SK-N-SH (cell line): ENCODE measurements around the gene ACOT4. TPM values are rescaled to one million over a fixed set of nuclear protein-coding genes. Genes with fewer than 3 reads are reported as not detected.
"Not testable (repeated sequence)": the region's sequence is repeated elsewhere in the genome, so short reads cannot be mapped to it uniquely, and the experiment has no call there.

Experiments
- CTCF ChIA-PET: fragments of 300-600, 350-600 bp; formaldehyde crosslinking; extraction: SDS; loops from one replicate; lab custom pipeline; 2021; lab: Yijun Ruan, JAX
- POLR2A ChIA-PET: fragments of 350-600 bp; sonication (Branson Sonifier 250); formaldehyde crosslinking; extraction: SDS; loops from one replicate; lab custom pipeline; 2020; ENCODE audit warnings: antibody characterized with exemption, inconsistent platforms; lab: Yijun Ruan, JAX
- DNase-seq: peaks from one replicate; pipeline ENCODE4 v3.0.0; 2012
- H2AFZ ChIP-seq: fragments of 200-600 bp; sonication (generic); 2 replicates; pipeline ENCODE4 v1.8.1; 2016; ENCODE audit warnings: antibody characterized with exemption, mild to moderate bottlenecking, low read depth
- H3F3A ChIP-seq: fragments of 200-600 bp; sonication (generic); replicated peaks from 2 replicates; pipeline ENCODE3; 2016; ENCODE audit warnings: antibody characterized with exemption, mild to moderate bottlenecking; ENCODE audit not compliant: insufficient read depth
- H3K27ac ChIP-seq, 2 experiments: fragments of 200-500 bp in 1 of 2; fragments of 200-600 bp in 1 of 2; sonication (Bioruptor generic) in 1 of 2; sonication (generic), shearing (Covaris generic) in 1 of 2; 2 replicates each; pipeline versions ENCODE4 v1.5.1 to v1.6.1; 2014 to 2016; ENCODE audit warnings: low read depth in 2 of 2, inconsistent platforms in 1 of 2, low read length in 1 of 2, mild to moderate bottlenecking in 1 of 2, mixed read lengths in 1 of 2
- H3K27me3 ChIP-seq: fragments of 200-600 bp; sonication (generic), shearing (Covaris generic); 2 replicates; pipeline ENCODE4 v1.6.1; 2016; ENCODE audit warnings: mixed run types; ENCODE audit not compliant: insufficient read depth
- H3K36me3 ChIP-seq, 2 experiments: fragments of 200-500 bp in 1 of 2; fragments of 200-600 bp in 1 of 2; sonication (Bioruptor generic) in 1 of 2; sonication (generic) in 1 of 2; replicated peaks in 1 of 2; 2 replicates each; pipeline versions ENCODE3 to v1.5.1; 2014 to 2016; ENCODE audit warnings: low read length in 1 of 2, mild to moderate bottlenecking in 1 of 2; ENCODE audit not compliant: insufficient read depth in 2 of 2, control insufficient read depth in 1 of 2
- H3K4me1 ChIP-seq, 2 experiments: fragments of 200-500 bp in 1 of 2; fragments of 200-600 bp in 1 of 2; sonication (Bioruptor generic) in 1 of 2; sonication (generic), shearing (Covaris generic) in 1 of 2; 2 replicates each; pipeline versions ENCODE4 v1.5.1 to v1.6.1; 2014 to 2016; ENCODE audit warnings: low read depth in 1 of 2, low read length in 1 of 2, mixed run types in 1 of 2; ENCODE audit not compliant: insufficient read depth in 2 of 2, control insufficient read depth in 1 of 2
- H3K4me2 ChIP-seq: fragments of 200-600 bp; sonication (generic), shearing (Covaris generic); 2 replicates; pipeline ENCODE4 v1.6.1; 2017; ENCODE audit warnings: mixed run types
- H3K4me3 ChIP-seq, 2 experiments: fragments of 200-500 bp in 1 of 2; fragments of 200-600 bp in 1 of 2; sonication (Bioruptor generic) in 1 of 2; sonication (generic), shearing (Covaris generic) in 1 of 2; 2 replicates each; pipeline versions ENCODE4 v1.5.1 to v1.8.1; 2014 to 2016; ENCODE audit warnings: low read depth in 2 of 2, inconsistent platforms in 1 of 2, low read length in 1 of 2, mild to moderate bottlenecking in 1 of 2, mixed read lengths in 1 of 2, moderate library complexity in 1 of 2
- H3K79me2 ChIP-seq: fragments of 200-600 bp; sonication (generic); 2 replicates; pipeline ENCODE4 v1.8.1; 2017; ENCODE audit warnings: mild to moderate bottlenecking; ENCODE audit not compliant: insufficient read depth
- H3K9ac ChIP-seq: fragments of 200-600 bp; sonication (generic); 2 replicates; pipeline ENCODE4 v1.6.1; 2017; ENCODE audit warnings: mixed run types
- H3K9me2 ChIP-seq: fragments of 200-600 bp; sonication (generic); 2 replicates; pipeline ENCODE4 v1.6.1; 2017; ENCODE audit warnings: mixed run types
- H3K9me3 ChIP-seq: fragments of 200-600 bp; sonication (generic); 2 replicates; pipeline ENCODE4 v1.6.1; 2017; ENCODE audit warnings: mixed run types, mild to moderate bottlenecking, moderate library complexity
- H4K20me1 ChIP-seq: fragments of 200-600 bp; sonication (generic); 2 replicates; pipeline ENCODE4 v1.6.1; 2017; ENCODE audit warnings: mild to moderate bottlenecking, mixed run types; ENCODE audit not compliant: insufficient read depth
- CHD2 ChIP-seq: fragments of 150-350 bp; IDR thresholded peaks from 2 replicates; pipeline ENCODE4 v1.6.1; 2018; ENCODE audit warnings: low read length; ENCODE audit not compliant: partially characterized antibody
- ELF1 ChIP-seq: IDR thresholded peaks from 2 replicates; pipeline ENCODE4 v1.4.0; 2012
- FOSL2 ChIP-seq: IDR thresholded peaks from 2 replicates; pipeline ENCODE4 v1.4.0; 2012; ENCODE audit warnings: low read depth, mild to moderate bottlenecking, moderate library complexity, borderline replicate concordance
- FOXJ3 ChIP-seq: sonication (generic); formaldehyde crosslinking; IDR thresholded peaks from 2 replicates; pipeline ENCODE4 v1.5.1; 2020; ENCODE audit warnings: mild to moderate bottlenecking, missing genetic modification reagents
- GATA2 ChIP-seq: sonication (generic); formaldehyde crosslinking; IDR thresholded peaks from 2 replicates; pipeline ENCODE4 v1.5.0; 2020; ENCODE audit warnings: mild to moderate bottlenecking, missing genetic modification reagents
- IRF3 ChIP-seq: fragments of 150-350 bp; IDR thresholded peaks from 2 replicates; pipeline ENCODE4 v1.6.1; 2016; ENCODE audit warnings: mild to moderate bottlenecking, low read depth, low read length
- MEF2A ChIP-seq: IDR thresholded peaks from 2 replicates; pipeline ENCODE4 v1.4.0; 2012; ENCODE audit warnings: low read depth, borderline replicate concordance
- MXI1 ChIP-seq: IDR thresholded peaks from 2 replicates; pipeline ENCODE4 v1.6.1; 2012; ENCODE audit warnings: mild to moderate bottlenecking, low read depth, low read length, improper control_type of control experiment
- NFIC ChIP-seq: IDR thresholded peaks from 2 replicates; pipeline ENCODE4 v1.4.0; 2012; ENCODE audit warnings: borderline replicate concordance
- POLR2AphosphoS5 ChIP-seq: IDR thresholded peaks from 2 replicates; pipeline ENCODE4 v1.6.1; 2012; ENCODE audit warnings: low read depth, low read length
- RFX5 ChIP-seq: IDR thresholded peaks from 2 replicates; pipeline ENCODE4 v1.6.1; 2012; ENCODE audit warnings: mild to moderate bottlenecking, improper control_type of control experiment, low read length
- TAF1 ChIP-seq: IDR thresholded peaks from 2 replicates; pipeline ENCODE4 v1.6.1; 2012; ENCODE audit warnings: low read depth, mild to moderate bottlenecking, low read length, moderate library complexity, borderline replicate concordance
- TCF12 ChIP-seq: IDR thresholded peaks from 2 replicates; pipeline ENCODE4 v1.4.0; 2012
- WGBS: methylation state at CpG from one replicate; pipeline ENCODE4 v1.1.6; 2017; ENCODE audit warnings: low lambda C conversion rate; 5-methylcytosine and 5-hydroxymethylcytosine counted together
- polyA plus RNA-seq, 3 experiments: library from polyadenylated mRNA; depleted of rRNA; stranded (reverse); fragments of >200 nt; gene quantifications; 2 replicates each; pipeline ENCODE4 v1.2.3, GENCODE V29; 2012
- TF ChIP-seq, protein P1 (sequence below): IDR thresholded peaks from 2 replicates; pipeline ENCODE4 v1.4.0; 2012; ENCODE audit warnings: low read depth
- TF ChIP-seq, protein P2 (sequence below): fragments of 200-600 bp; sonication (generic); IDR thresholded peaks from 2 replicates; pipeline ENCODE4 v1.6.1; 2017; ENCODE audit warnings: antibody characterized with exemption, mild to moderate bottlenecking, moderate library complexity
- TF ChIP-seq, protein P3 (sequence below): IDR thresholded peaks from 2 replicates; pipeline ENCODE4 v1.6.1; 2012; ENCODE audit warnings: mild to moderate bottlenecking, low read depth, low read length, moderate library complexity

ACOT4 gene
- polyA plus RNA-seq, 1 of the 3 experiments (the other 2 are of a cell fraction) = 0.12 TPM

- Histone ChIP-seq H3K9me3 (no peaks in the 10 kb centered on the region), H3K4me3 (peak overlapping the region; percentile 56 to 70), H3K36me3 (no peaks in the 10 kb centered on the region), H3K4me2 (peak overlapping the region; percentile 74), H3K9me2 (no peaks in the 10 kb centered on the region), H3K27ac (peak overlapping the region; percentile 70 to 88; a peak in 3 of 4 replicates), H3K9ac (peak overlapping the region; percentile 91), H3K79me2 (peaks cover 14% of the 10 kb centered on the region), H4K20me1 (no peaks in the 10 kb centered on the region), H3F3A (peaks cover 6% of the 10 kb centered on the region), H3K27me3 (no peaks in the 10 kb centered on the region), H2AFZ (peak overlapping the region; percentile 98), H3K4me1 (peaks cover 5 to 12% of the 10 kb centered on the region in 2 experiments; a peak in 3 of 4 replicates)
- CTCF ChIA-PET = interaction anchor here (0.6 to 2.3 kb wide), 3 partner anchors 60 to 300 kb away, joined by 3 to 10 read pairs (median 7); no protein-coding TSS in a partner anchor
- POLR2A ChIA-PET = interaction anchor here (0.6 to 2.2 kb wide), 8 partner anchors 11 to 257 kb away, joined by 3 to 8 read pairs (median 4); partner anchors contain the start of genes ACOT6 and RIOX1
- TF ChIP-seq TCF12 (no peak), FOSL2 (no peak), POLR2AphosphoS5 (no peak), MEF2A (no peak), GATA2 (CRISPR knock-in tag) (no peak), CHD2 (no peak), FOXJ3 (no peak), IRF3 (no peak), RFX5 (no peak), NFIC (no peak), ELF1 (no peak), MXI1 (no peak), TAF1 (no peak)
- TF ChIP-seq, protein P1, sequence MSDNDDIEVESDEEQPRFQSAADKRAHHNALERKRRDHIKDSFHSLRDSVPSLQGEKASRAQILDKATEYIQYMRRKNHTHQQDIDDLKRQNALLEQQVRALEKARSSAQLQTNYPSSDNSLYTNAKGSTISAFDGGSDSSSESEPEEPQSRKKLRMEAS = no peak
- TF ChIP-seq, protein P2, sequence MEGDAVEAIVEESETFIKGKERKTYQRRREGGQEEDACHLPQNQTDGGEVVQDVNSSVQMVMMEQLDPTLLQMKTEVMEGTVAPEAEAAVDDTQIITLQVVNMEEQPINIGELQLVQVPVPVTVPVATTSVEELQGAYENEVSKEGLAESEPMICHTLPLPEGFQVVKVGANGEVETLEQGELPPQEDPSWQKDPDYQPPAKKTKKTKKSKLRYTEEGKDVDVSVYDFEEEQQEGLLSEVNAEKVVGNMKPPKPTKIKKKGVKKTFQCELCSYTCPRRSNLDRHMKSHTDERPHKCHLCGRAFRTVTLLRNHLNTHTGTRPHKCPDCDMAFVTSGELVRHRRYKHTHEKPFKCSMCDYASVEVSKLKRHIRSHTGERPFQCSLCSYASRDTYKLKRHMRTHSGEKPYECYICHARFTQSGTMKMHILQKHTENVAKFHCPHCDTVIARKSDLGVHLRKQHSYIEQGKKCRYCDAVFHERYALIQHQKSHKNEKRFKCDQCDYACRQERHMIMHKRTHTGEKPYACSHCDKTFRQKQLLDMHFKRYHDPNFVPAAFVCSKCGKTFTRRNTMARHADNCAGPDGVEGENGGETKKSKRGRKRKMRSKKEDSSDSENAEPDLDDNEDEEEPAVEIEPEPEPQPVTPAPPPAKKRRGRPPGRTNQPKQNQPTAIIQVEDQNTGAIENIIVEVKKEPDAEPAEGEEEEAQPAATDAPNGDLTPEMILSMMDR = no peak
- TF ChIP-seq, protein P3, sequence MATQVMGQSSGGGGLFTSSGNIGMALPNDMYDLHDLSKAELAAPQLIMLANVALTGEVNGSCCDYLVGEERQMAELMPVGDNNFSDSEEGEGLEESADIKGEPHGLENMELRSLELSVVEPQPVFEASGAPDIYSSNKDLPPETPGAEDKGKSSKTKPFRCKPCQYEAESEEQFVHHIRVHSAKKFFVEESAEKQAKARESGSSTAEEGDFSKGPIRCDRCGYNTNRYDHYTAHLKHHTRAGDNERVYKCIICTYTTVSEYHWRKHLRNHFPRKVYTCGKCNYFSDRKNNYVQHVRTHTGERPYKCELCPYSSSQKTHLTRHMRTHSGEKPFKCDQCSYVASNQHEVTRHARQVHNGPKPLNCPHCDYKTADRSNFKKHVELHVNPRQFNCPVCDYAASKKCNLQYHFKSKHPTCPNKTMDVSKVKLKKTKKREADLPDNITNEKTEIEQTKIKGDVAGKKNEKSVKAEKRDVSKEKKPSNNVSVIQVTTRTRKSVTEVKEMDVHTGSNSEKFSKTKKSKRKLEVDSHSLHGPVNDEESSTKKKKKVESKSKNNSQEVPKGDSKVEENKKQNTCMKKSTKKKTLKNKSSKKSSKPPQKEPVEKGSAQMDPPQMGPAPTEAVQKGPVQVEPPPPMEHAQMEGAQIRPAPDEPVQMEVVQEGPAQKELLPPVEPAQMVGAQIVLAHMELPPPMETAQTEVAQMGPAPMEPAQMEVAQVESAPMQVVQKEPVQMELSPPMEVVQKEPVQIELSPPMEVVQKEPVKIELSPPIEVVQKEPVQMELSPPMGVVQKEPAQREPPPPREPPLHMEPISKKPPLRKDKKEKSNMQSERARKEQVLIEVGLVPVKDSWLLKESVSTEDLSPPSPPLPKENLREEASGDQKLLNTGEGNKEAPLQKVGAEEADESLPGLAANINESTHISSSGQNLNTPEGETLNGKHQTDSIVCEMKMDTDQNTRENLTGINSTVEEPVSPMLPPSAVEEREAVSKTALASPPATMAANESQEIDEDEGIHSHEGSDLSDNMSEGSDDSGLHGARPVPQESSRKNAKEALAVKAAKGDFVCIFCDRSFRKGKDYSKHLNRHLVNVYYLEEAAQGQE = no peak
- WGBS = 90% methylated on average over 16 of the region's 16 CpGs
- no peak for DNase-seq
Observed at GRCh38 chr14:73567951-73568885, 23.5 kb upstream of the ACOT4 start.

GRCh38 chr14:73568886-73569184 is 22.8 kb upstream of the ACOT4 start:
- 0% methylated on average over 3 of the region's 4 CpGs for WGBS
- POLR2A ChIA-PET = interaction anchor here (0.9 to 2.2 kb wide), 6 partner anchors 10 to 78 kb away, joined by 3 to 8 read pairs (median 4); partner anchors contain the start of genes ACOT6 and RIOX1
- Histone ChIP-seq H3K4me3 (peak overlapping the region; percentile 56 to 70), H3K4me1 (peaks cover 5 to 12% of the 10 kb centered on the region in 2 experiments; a peak in 3 of 4 replicates), H2AFZ (peak overlapping the region; percentile 98), H3K27ac (peak overlapping the region; percentile 70 to 88), H3K9ac (peak overlapping the region; percentile 91), H3K4me2 (peak overlapping the region; percentile 74), H3K79me2 (peaks cover 14% of the 10 kb centered on the region)
- H3K9me2 ChIP-seq, H3K27me3 ChIP-seq, H4K20me1 ChIP-seq, H3F3A ChIP-seq, H3K36me3 ChIP-seq, H3K9me3 ChIP-seq: not testable (repeated sequence)
- DNase-seq = peak; percentile 30
- CTCF ChIA-PET = interaction anchor here (0.6 to 1.4 kb wide), 2 partner anchors 65 to 299 kb away, joined by 3 to 7 read pairs; no protein-coding TSS in a partner anchor
